Stimulated activated CD8-positive, alpha-beta memory T cell treated with anti-CD3 and anti-CD28 coated beads, Interleukin-2, amount 100 ng/mL, for 48 hours (primary cell): Measurements from ENCODE around the gene SWT1.

Source experiments
- DNase-seq, 2 donors: peaks; one replicate each; pipeline ENCODE4 v3.0.0-alpha.2; 2020; ENCODE audit warnings: low read depth in 2 of 2

Gene SWT1

DNA sequence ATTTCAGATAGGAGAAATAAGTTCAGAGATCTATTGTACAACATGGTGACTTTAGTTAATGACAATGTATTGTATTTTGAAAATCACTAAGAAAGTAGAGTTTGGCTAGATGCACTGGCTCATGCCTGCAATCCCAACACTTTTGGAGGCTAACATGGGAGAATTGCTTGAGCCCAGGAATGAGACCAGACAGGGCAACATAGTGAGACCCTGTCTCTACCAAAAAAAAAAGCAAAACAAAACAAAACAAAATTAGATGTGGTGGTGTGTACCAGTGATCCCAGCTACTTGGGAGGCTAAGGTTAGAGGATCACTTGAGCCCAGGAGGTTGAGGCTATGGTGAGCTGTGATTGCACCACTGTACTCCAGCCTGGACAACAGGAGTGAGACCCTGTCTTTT is 132.9 kb downstream of the SWT1 start:
- no peak for DNase-seq

DNA sequence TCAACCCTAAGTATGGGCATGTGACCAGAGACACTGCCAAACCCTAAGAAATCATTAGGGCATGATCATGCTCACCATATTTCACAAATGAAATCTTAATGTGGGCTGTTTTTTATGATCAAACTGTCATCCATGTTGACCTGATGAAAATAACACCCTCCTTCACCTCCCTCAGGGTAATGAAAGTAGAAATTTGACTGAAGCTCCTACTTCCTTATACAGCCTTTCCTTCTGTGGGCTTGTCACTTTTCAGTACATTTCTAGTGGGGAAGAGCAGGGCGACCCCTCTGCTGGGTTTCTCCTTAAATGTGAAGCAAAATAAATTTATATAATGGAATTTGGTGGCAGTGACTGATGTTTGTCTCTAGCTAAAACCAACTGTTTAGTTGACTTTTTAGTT is 134.2 kb downstream of the SWT1 start:
- no peak for DNase-seq

DNA sequence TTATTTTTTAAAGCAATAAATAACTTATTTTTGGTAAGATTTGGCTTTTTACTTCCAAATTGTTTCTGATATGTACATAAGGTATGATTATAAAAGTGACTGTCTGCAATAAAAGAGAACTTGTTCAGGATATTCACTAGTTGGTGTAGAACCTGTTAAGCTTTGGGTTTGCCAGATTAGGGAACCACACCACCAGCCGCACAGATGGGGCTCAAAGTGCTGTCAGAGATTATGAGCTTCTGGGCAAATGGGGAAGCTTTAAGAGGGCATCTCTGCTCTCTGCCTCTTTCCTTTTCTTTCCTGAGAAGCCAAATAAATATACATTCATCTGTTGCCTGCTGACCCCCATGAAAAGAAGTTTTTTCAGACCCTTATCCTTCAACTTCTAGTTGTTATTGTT is 134.7 kb downstream of the SWT1 start:
- no peak for DNase-seq

DNA sequence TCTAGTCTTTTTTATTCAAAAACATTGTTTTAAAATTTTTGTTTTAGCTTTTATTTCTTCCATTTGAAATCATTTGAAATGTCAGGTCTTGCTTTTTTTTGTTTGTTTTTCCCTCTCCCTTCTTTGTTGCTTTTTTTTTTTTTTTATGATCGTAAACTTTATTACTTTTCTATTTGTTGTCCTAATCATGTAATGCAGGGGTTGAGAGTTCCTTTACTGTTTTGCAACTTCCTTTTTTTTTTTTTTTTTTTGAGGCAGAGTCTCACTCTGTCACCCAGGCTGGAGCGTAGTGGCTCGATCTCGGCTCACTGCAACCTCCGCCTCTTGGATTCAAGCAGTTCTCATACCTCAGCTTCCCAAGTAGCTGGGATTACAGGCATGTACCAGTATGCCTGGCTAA is 135.3 kb downstream of the SWT1 start:
- DNase-seq: no peak

DNA sequence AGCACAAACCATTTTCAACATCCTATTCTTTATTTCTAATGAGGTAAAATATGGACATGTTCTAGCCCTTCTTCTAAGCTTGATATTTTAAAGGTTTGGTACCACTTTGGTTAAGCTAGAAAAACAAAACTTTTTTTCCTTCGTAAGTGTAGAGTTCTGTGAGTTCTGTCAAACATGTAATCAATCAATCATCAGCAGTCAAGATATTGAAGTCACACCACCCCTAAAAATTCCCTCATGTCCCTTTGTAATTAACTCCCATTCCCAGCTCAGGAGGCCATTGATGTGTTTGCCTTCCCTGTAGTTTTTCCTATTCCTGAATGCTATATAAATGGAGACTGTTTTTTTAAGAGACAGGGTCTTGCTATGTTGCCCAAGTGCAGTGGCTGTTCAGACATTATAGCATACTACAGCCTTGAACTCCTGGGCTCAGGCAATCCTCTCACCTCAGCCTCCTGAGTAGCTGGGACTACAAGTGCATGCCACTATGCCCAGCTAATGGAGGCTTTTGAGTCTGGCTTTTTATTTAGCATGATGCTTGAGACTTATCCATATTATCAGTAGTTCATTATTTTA is 137.1 kb downstream of the SWT1 start:
- no peak for DNase-seq

DNA sequence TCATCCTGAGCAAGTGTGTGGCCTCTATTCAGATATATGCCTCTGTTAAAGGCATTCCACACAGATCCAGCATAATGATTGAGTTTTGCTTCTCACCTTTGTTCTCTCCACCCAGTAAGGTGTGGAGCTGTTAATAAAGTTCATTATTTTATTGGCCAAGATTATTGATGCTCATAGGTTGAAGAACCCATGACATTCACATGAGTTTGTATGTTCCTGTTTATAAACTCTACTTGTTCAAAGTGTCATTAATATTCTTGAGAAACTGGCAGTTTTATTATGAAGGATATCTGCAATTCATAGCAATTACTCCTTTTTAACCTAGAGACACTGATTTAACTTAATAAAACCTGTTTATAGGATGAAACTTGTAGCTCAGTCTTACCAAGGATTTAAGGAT is 138.1 kb downstream of the SWT1 start:
- no peak for DNase-seq

DNA sequence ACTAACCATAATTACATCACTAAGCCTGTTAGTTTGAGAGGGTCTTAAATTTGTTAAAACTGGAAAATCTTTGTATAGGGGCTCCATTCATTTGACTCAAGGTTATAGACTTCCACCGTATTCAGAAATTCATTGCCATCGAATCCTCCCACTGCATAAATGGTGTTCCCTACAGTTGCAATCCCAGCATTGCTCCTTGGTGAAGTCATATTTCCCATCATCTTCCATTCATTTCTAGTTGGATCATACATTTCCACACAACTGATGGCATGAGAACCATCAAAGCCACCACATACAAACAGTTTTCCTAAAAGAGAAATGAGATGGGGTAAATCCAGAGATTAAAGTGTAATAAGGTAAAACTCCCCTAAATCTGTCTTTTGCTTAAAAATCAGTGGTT is 141.0 kb downstream of the SWT1 start:
- no peak for DNase-seq

GRCh38 chr1:185300152-185300551 is 143.2 kb downstream of the SWT1 start:
- DNase-seq: no peak

- no peak for DNase-seq
Observed at GRCh38 chr1:185305419-185305818, 148.5 kb downstream of the SWT1 start.

- no peak for DNase-seq
Observed at GRCh38 chr1:185308126-185308525, 151.2 kb downstream of the SWT1 start.

DNA sequence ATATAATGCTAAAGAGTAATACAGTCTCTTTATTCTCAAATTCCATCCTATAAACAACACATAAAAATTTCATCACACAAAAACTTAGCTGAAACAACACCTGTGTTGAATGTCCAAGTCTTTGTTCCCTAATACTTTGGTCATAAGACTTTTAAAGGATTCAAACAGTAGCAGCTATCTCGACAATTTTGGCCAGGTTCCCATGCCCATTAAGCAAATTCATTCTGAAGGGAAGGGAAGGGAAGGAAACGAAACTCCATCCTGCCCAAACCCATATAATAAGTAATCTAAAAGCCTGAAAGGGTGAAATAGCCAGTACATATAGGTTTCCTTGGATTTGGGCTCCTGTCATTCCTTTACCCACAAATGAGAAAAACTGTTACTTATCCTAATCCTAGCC is 152.6 kb downstream of the SWT1 start:
- DNase-seq: no peak

- DNase-seq: no peak
Observed at GRCh38 chr1:185311589-185312225, 154.7 kb downstream of the SWT1 start.

GRCh38 chr1:185312361-185313138 is 155.6 kb downstream of the SWT1 start:
- DNase-seq: no peak

GRCh38 chr1:185314411-185314810 is 157.4 kb downstream of the SWT1 start:
- no peak for DNase-seq

DNA sequence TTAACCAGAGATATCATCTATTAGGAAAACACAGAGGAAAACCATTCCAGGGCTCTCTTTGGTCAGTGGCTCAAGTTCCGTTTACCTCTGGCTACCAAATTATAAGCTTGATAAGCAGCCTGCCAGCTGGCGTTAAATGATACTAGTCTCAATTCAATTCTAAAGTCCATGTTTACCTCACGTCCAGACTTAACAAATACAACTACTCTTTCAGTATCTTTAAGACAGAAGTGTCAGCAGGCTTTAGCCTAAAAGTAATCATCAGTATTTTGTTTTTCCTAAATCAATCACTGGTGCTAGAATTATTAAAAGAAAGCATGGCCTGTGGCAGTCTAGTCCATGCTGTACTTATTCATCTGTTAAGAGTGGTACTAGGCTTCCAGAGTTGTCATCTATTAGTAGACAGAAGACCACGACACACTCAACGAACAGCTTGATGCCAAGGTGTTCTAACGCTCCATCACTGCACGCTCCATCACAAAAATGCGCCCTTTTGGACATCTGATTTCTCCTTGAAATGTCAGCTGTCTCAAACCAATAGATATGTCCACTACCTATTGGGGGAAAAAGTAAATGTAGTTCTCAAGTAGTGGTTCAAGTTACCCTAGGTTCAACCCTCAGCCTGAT is 158.6 kb downstream of the SWT1 start:
- no peak for DNase-seq

GRCh38 chr1:185316163-185317033 is 159.4 kb downstream of the SWT1 start:
- DNase-seq: peak; percentile 86 to 87

DNA sequence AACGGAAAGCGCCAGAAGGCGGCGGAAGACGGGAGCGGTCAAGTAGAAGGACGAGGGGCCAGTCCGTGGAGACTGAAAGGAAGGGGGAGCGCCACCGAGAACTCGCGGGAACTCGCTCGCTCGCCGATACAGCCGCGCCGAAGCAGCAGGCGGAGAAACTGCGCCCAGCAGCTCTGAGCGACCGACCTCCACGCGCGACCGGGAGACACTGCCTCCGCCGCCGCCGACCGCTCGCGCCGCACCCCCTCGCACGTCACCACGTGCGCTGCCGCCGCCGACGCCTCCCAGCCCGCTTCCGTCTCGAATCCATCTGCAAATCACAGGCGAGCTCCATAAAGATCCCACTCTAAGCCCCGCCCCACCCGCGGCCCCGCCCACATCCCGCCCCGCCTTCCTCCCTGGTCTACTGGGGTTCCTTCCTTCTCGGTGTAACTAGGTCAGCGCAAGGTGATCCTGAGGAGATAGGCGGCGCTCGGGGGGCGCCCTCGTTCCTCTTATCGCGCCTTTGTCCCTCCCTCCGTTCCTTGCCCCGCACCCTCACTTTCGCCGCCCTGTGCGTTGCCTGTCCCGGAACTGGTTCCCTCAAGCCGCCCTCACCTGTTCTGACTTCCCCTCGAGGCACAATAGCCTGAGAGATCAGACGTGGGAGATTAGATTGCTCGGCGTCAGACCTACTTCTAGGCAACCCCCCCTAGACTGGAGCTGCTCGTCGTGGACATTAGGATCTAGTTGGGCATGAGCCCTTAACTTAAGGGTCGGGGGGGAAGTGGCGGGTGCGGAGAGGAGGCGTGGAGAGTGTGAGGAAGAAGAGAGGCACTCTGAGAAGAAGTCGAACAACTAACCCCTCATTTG is 160.3 kb downstream of the SWT1 start, which contains the start of gene IVNS1ABP:
Gene IVNS1ABP, minus strand, starts transcription at position 210 of the 852 bp plus-strand sequence. CDS start 7,750 bp downstream, outside the sequence.
- peak; percentile 86 to 90 for DNase-seq

DNA sequence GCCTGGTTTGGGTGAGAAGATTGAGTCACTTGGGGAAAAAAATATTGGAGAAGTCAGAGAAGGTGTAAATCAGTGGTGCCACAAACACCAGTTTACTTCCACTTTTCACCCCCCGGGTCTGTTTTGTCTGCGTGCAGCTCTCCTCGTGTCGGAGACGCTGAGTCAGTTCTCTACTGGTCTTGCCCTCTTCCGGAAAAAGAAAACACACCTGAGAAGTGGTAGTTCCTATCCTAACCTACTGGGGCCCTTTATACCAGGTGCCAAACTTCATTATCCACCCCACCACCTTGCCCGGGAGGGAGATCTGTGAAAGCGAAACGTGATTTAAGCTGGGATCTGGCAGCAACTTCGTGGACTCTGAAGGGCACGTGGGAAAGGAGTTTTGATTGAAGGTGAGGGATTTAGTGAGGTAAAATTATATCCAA is 160.9 kb downstream of the SWT1 start:
- DNase-seq: peak; percentile 38 to 46

DNA sequence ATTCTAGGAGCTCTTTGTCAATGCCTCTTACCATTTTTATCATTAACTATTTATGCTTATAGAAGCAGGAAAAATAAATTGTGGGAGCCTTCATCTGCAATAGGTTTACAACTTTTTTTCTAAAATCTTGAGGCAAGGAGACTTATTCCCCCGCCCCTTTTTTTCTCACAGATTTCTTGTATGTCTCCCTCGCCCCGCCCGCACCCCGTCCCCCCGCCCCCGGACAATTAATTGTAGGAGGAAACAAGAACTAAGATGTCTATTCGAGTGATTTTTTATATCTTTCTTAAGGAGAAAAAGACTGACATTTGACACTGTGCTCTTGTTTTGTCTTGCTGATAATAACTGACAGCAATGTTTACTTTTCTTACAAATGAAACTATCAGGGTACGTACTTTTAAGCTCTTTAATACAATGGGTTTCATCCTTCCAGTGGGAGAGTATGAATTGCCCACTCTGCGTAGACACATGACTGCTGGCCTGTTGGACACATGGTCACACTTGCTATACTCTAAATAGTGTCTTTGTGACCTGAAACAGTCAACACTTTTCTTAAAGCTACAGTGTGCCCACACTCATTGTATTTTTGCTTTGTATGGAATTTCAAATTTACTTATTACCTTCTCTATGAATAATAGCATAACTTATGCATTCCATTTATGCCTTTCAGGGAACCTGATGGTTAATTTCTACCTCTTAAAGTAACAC is 161.6 kb downstream of the SWT1 start:
- no peak for DNase-seq

- DNase-seq: no peak
Observed at GRCh38 chr1:185319139-185319475, 162.1 kb downstream of the SWT1 start.
